Neural cell (in vitro differentiated cells): ENCODE results near the gene SYNJ1. TPM values are rescaled to one million over a fixed set of nuclear protein-coding genes. Genes with fewer than 3 reads are reported as not detected.

Source experiments
- H2AFZ ChIP-seq: fragments of 200-600, 300-800 bp; sonication (generic), shearing (Covaris generic); 2 replicates; pipeline ENCODE4 v1.6.0; 2014; ENCODE audit warnings: low read depth, mild to moderate bottlenecking, antibody characterized with exemption, low read length, moderate library complexity
- H3F3A ChIP-seq: fragments of 200-600 bp; shearing (Covaris generic); 2 replicates; pipeline ENCODE4 v1.6.1; 2016; ENCODE audit warnings: mild to moderate bottlenecking, moderate library complexity, mixed read lengths, antibody characterized with exemption, low read length; ENCODE audit not compliant: insufficient read depth, poor library complexity, severe bottlenecking
- H3K27ac ChIP-seq: fragments of 200-600, 300-800 bp; sonication (generic), shearing (Covaris generic); 2 replicates; pipeline ENCODE4 v1.5.1; 2014; ENCODE audit warnings: mild to moderate bottlenecking, low read length, moderate library complexity
- H3K27me3 ChIP-seq: fragments of 300-800, 200-600 bp; sonication (generic), shearing (Covaris generic); 2 replicates; pipeline ENCODE4 v1.6.0; 2014; ENCODE audit warnings: mild to moderate bottlenecking, low read depth, low read length, moderate library complexity; ENCODE audit not compliant: insufficient read depth
- H3K36me3 ChIP-seq: fragments of 300-800, 200-600 bp; sonication (generic), shearing (Covaris generic); 2 replicates; pipeline ENCODE4 v1.5.1; 2014; ENCODE audit warnings: mild to moderate bottlenecking, antibody characterized with exemption, low read length, moderate library complexity; ENCODE audit not compliant: insufficient read depth
- H3K4me2 ChIP-seq: fragments of 300-800, 200-600 bp; sonication (generic), shearing (Covaris generic); 2 replicates; pipeline ENCODE4 v1.6.0; 2014; ENCODE audit warnings: mild to moderate bottlenecking, low read length
- H3K4me3 ChIP-seq: fragments of 300-800, 200-600 bp; sonication (generic), shearing (Covaris generic); 2 replicates; pipeline ENCODE4 v1.5.1; 2014; ENCODE audit warnings: mild to moderate bottlenecking, low read length, moderate library complexity
- H3K79me2 ChIP-seq: fragments of 200-600 bp; shearing (Covaris generic); replicated peaks from 2 replicates; pipeline ENCODE4 v1.6.0; 2014; ENCODE audit warnings: mild to moderate bottlenecking, low read length, moderate library complexity; ENCODE audit not compliant: insufficient read depth
- H3K9ac ChIP-seq: fragments of 300-800, 200-600 bp; sonication (generic), shearing (Covaris generic); 2 replicates; pipeline ENCODE4 v1.6.1; 2016; ENCODE audit warnings: mild to moderate bottlenecking, low read length, mixed read lengths
- H3K9me2 ChIP-seq: fragments of 200-600 bp; shearing (Covaris generic); 2 replicates; pipeline ENCODE4 v1.6.1; 2016; ENCODE audit warnings: mild to moderate bottlenecking, low read length, mixed read lengths; ENCODE audit not compliant: insufficient read depth
- H3K9me3 ChIP-seq: fragments of 200-600, 300-800 bp; sonication (generic), shearing (Covaris generic); 2 replicates; pipeline ENCODE4 v1.6.1; 2016; ENCODE audit warnings: mild to moderate bottlenecking, mixed run types, low read length, moderate library complexity, mixed read lengths
- H4K20me1 ChIP-seq: fragments of 200-600 bp; shearing (Covaris generic); 2 replicates; pipeline ENCODE4 v1.6.1; 2016; ENCODE audit warnings: mild to moderate bottlenecking, mixed run types; ENCODE audit not compliant: insufficient read depth
- EP300 ChIP-seq: fragments of 450-650 bp; conservative IDR thresholded peaks from 2 replicates; pipeline ENCODE4 v1.6.1; 2014; ENCODE audit warnings: antibody characterized with exemption, mild to moderate bottlenecking, moderate library complexity; ENCODE audit not compliant: poor library complexity, severe bottlenecking
- EZH2 ChIP-seq: fragments of 200-600, 300-800 bp; shearing (Covaris generic), sonication (generic); IDR thresholded peaks from 2 replicates; pipeline ENCODE4 v1.6.1; 2014; ENCODE audit warnings: antibody characterized with exemption, low read length, borderline replicate concordance, mild to moderate bottlenecking; ENCODE audit not compliant: insufficient read depth, poor library complexity, severe bottlenecking
- MXI1 ChIP-seq: fragments of 450-650 bp; conservative IDR thresholded peaks from 2 replicates; pipeline ENCODE4 v1.6.1; 2014; ENCODE audit warnings: antibody characterized with exemption, mild to moderate bottlenecking; ENCODE audit not compliant: poor library complexity, severe bottlenecking
- POLR2AphosphoS5 ChIP-seq: IDR thresholded peaks from 2 replicates; pipeline ENCODE4 v1.6.1; 2012
- RAD21 ChIP-seq: fragments of 450-650 bp; conservative IDR thresholded peaks from 2 replicates; pipeline ENCODE4 v1.6.1; 2014; ENCODE audit warnings: antibody characterized with exemption, mild to moderate bottlenecking, moderate library complexity
- SMC3 ChIP-seq: fragments of 450-650 bp; conservative IDR thresholded peaks from 2 replicates; pipeline ENCODE4 v1.6.1; 2014; ENCODE audit warnings: antibody characterized with exemption, mild to moderate bottlenecking, moderate library complexity; ENCODE audit not compliant: poor library complexity
- TAF1 ChIP-seq: IDR thresholded peaks from 2 replicates; pipeline ENCODE4 v1.6.1; 2012; ENCODE audit warnings: low read depth
- polyA plus RNA-seq: library from polyadenylated mRNA; depleted of rRNA; stranded (reverse); fragments of >200 nt; gene quantifications from 2 replicates; pipeline ENCODE4 v1.2.3, GENCODE V29; 2014
- TF ChIP-seq, protein P1 (sequence below): IDR thresholded peaks from 2 replicates; pipeline ENCODE4 v1.6.1; 2012; ENCODE audit warnings: borderline replicate concordance
- TF ChIP-seq, protein P2 (sequence below): fragments of 450-650 bp; IDR thresholded peaks from 2 replicates; pipeline ENCODE4 v1.5.1; 2014; ENCODE audit warnings: antibody characterized with exemption, mild to moderate bottlenecking, moderate library complexity; ENCODE audit not compliant: poor library complexity, severe bottlenecking

SYNJ1 gene
- polyA plus RNA-seq, 1 donor from 2014 or later: 24.1 TPM

DNA sequence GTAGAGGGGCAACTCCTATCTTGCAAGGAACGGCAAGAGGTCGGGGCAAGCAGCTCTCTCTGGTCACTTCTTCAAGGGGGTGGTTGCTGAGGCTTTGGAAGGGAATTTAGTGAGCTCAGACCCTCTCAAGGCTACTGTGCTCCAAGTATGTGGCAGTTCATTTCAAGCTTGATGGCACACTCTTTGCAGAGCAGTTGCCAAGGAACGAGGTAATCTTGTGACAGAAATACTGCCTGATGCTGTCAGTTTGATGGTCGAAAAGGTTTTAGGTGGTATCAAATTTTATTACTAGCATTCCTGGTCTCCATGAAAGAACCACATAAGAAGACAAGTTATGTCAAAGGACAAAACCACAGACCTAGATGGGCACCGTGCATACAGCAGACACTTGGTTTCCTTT lies 128.7 kb downstream of the SYNJ1 start:
- H3K4me2 ChIP-seq: no peak overlapping the region

DNA sequence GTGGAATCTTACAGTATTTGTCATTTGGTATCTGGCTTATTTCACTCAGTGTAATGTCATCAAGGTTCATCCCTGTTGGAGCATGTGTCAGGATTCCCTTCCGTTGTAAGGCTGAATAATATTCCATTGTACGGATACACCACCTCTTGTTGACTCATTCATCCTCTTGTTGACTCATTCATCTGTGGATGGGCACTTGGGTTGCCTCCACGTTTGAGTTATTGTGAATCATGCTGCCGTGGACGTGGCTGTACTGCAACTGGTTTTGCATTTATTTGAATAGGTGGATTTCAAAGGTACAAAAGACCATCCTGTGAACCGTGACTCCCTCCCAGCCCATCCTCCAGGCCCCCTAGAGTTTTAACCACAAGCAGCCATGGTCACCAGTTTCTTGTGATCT lies 130.6 kb downstream of the SYNJ1 start:
- no peaks in the 10 kb centered on the region for H3K27me3 ChIP-seq
- H3K9ac ChIP-seq: no peak overlapping the region
- H3K36me3 ChIP-seq: no peaks in the 10 kb centered on the region
- no peaks in the 10 kb centered on the region for H3F3A ChIP-seq
- H3K9me2 ChIP-seq: no peaks in the 10 kb centered on the region
- no peak overlapping the region for H3K4me3 ChIP-seq
- no peak overlapping the region for H3K4me2 ChIP-seq
- H3K79me2 ChIP-seq: no peaks in the 10 kb centered on the region
- H4K20me1 ChIP-seq: no peaks in the 10 kb centered on the region
- TF ChIP-seq, protein P1, sequence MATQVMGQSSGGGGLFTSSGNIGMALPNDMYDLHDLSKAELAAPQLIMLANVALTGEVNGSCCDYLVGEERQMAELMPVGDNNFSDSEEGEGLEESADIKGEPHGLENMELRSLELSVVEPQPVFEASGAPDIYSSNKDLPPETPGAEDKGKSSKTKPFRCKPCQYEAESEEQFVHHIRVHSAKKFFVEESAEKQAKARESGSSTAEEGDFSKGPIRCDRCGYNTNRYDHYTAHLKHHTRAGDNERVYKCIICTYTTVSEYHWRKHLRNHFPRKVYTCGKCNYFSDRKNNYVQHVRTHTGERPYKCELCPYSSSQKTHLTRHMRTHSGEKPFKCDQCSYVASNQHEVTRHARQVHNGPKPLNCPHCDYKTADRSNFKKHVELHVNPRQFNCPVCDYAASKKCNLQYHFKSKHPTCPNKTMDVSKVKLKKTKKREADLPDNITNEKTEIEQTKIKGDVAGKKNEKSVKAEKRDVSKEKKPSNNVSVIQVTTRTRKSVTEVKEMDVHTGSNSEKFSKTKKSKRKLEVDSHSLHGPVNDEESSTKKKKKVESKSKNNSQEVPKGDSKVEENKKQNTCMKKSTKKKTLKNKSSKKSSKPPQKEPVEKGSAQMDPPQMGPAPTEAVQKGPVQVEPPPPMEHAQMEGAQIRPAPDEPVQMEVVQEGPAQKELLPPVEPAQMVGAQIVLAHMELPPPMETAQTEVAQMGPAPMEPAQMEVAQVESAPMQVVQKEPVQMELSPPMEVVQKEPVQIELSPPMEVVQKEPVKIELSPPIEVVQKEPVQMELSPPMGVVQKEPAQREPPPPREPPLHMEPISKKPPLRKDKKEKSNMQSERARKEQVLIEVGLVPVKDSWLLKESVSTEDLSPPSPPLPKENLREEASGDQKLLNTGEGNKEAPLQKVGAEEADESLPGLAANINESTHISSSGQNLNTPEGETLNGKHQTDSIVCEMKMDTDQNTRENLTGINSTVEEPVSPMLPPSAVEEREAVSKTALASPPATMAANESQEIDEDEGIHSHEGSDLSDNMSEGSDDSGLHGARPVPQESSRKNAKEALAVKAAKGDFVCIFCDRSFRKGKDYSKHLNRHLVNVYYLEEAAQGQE: no peak
- TF ChIP-seq RAD21: no peak
- TF ChIP-seq MXI1: no peak
- TF ChIP-seq, protein P2, sequence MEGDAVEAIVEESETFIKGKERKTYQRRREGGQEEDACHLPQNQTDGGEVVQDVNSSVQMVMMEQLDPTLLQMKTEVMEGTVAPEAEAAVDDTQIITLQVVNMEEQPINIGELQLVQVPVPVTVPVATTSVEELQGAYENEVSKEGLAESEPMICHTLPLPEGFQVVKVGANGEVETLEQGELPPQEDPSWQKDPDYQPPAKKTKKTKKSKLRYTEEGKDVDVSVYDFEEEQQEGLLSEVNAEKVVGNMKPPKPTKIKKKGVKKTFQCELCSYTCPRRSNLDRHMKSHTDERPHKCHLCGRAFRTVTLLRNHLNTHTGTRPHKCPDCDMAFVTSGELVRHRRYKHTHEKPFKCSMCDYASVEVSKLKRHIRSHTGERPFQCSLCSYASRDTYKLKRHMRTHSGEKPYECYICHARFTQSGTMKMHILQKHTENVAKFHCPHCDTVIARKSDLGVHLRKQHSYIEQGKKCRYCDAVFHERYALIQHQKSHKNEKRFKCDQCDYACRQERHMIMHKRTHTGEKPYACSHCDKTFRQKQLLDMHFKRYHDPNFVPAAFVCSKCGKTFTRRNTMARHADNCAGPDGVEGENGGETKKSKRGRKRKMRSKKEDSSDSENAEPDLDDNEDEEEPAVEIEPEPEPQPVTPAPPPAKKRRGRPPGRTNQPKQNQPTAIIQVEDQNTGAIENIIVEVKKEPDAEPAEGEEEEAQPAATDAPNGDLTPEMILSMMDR: no peak
- no peak for TF ChIP-seq EZH2
- TF ChIP-seq POLR2AphosphoS5: no peak
- TF ChIP-seq EP300: no peak
- no peak for TF ChIP-seq TAF1
- no peak for TF ChIP-seq SMC3
- no peak overlapping the region for H2AFZ ChIP-seq
- no peak overlapping the region for H3K27ac ChIP-seq
- no peaks in the 10 kb centered on the region for H3K9me3 ChIP-seq

More for the DNA sequence above, 128.7 kb downstream of the SYNJ1 start:
- H3K27me3 ChIP-seq: no peaks in the 10 kb centered on the region
- H3K4me3 ChIP-seq: no peak overlapping the region
- peaks cover 18% of the 10 kb centered on the region for H3K36me3 ChIP-seq
- no peak overlapping the region for H3K27ac ChIP-seq
- H3K9me2 ChIP-seq: no peaks in the 10 kb centered on the region
- no peaks in the 10 kb centered on the region for H3K9me3 ChIP-seq
- H3K79me2 ChIP-seq: no peaks in the 10 kb centered on the region
- no peaks in the 10 kb centered on the region for H3F3A ChIP-seq
- H2AFZ ChIP-seq: no peak overlapping the region
- TF ChIP-seq, protein P1: no peak
- TF ChIP-seq TAF1 (no peak), SMC3 (no peak), RAD21 (no peak), EZH2 (no peak), EP300 (no peak), POLR2AphosphoS5 (no peak), MXI1 (no peak)
- TF ChIP-seq, protein P2: no peak
- no peaks in the 10 kb centered on the region for H4K20me1 ChIP-seq
- H3K9ac ChIP-seq: no peak overlapping the region
